A549 (cell line): ENCODE data around the gene LMO7. TPM values are rescaled to one million over a fixed set of nuclear protein-coding genes. Genes with fewer than 3 reads are reported as not detected.

Experiments used
- ATAC-seq, 2 experiments: fragments of 200-7000 bp in 1 of 2; fragments of >200 bp in 1 of 2; cut with Nextera tagmentation in 1 of 2; cut with Tn5 transposase in 1 of 2; 3 replicates each; pipeline versions ENCODE4 v1.8.0 to v1.9.1; 2018 to 2020; ENCODE audit warnings: mild to moderate bottlenecking in 1 of 2, moderate library complexity in 1 of 2
- CTCF ChIA-PET: fragments of 300-600 bp; sonication (Branson Sonifier 250); formaldehyde crosslinking; extraction: SDS; loops from one replicate; lab custom pipeline; 2021; ENCODE audit warnings: antibody characterized with exemption, inconsistent platforms; lab: Yijun Ruan, JAX
- POLR2A ChIA-PET: fragments of 350-600 bp; formaldehyde crosslinking; extraction: SDS; loops from one replicate; lab custom pipeline; 2021; ENCODE audit warnings: antibody characterized with exemption, inconsistent platforms; lab: Yijun Ruan, JAX
- DNase-seq, 2 experiments: peaks; one replicate each; pipeline versions ENCODE4 v3.0.0 to v3.0.0-alpha.2; 2011 to 2016; ENCODE audit warnings: low read depth in 1 of 2, low spot score in 1 of 2
- FAIRE-seq: peaks from 2 replicates; lab custom pipeline; 2011; peaks lifted over from hg19 to GRCh38; lab: Jason Lieb, UNC
- H3K27ac ChIP-seq, 2 experiments: fragments of >200 bp; sonication (Bioruptor Twin); formaldehyde crosslinking; 3 replicates each; pipeline ENCODE4 v1.5.1; 2016 to 2017
- H3K4me1 ChIP-seq: fragments of >200 bp; sonication (Bioruptor Twin); formaldehyde crosslinking; 3 replicates; pipeline ENCODE4 v1.6.1; 2016
- H3K4me2 ChIP-seq: fragments of >200 bp; sonication (Bioruptor Twin); formaldehyde crosslinking; 3 replicates; pipeline ENCODE4 v1.6.1; 2016
- H3K4me3 ChIP-seq: fragments of >200 bp; sonication (Bioruptor Twin); formaldehyde crosslinking; 3 replicates; pipeline ENCODE4 v1.5.1; 2016
- H3K9me3 ChIP-seq: fragments of >200 bp; sonication (Bioruptor Twin); formaldehyde crosslinking; 3 replicates; pipeline ENCODE4 v1.6.1; 2016
- CBX8 ChIP-seq: fragments of 200-600 bp; sonication (generic); IDR thresholded peaks from 2 replicates; pipeline ENCODE4 v1.6.1; 2016
- CEBPB ChIP-seq, 2 experiments: fragments of >200 bp in 1 of 2; sonication (Bioruptor Twin) in 1 of 2; formaldehyde crosslinking in 1 of 2; IDR thresholded peaks; 2 replicates each; pipeline ENCODE4 v1.6.1; 2012 to 2016
- EHF ChIP-seq: fragments of 250-450 bp; sonication (Bioruptor Pico); IDR thresholded peaks from 2 replicates; pipeline ENCODE4 v1.5.0; 2020; ENCODE audit warnings: mild to moderate bottlenecking
- EHMT2 ChIP-seq: fragments of 200-600 bp; sonication (generic); IDR thresholded peaks from 2 replicates; pipeline ENCODE4 v1.6.1; 2016; ENCODE audit warnings: antibody characterized with exemption, low read depth, mild to moderate bottlenecking, moderate library complexity
- ESRRA ChIP-seq: fragments of 150-350 bp; IDR thresholded peaks from 2 replicates; pipeline ENCODE4 v1.6.1; 2014; ENCODE audit warnings: mild to moderate bottlenecking, low read length, borderline replicate concordance
- FOSB ChIP-seq: fragments of 250-450 bp; sonication (Bioruptor Pico); IDR thresholded peaks from 2 replicates; pipeline ENCODE4 v1.5.0; 2020; ENCODE audit warnings: mild to moderate bottlenecking, moderate library complexity
- FOSL2 ChIP-seq, 2 experiments: fragments of 450-650 bp in 1 of 2; fragments of >200 bp in 1 of 2; sonication (Bioruptor Twin) in 1 of 2; formaldehyde crosslinking; IDR thresholded peaks; 2 replicates each; pipeline versions ENCODE4 v1.5.0 to v1.6.1; 2016 to 2020; ENCODE audit warnings: mild to moderate bottlenecking in 1 of 2, moderate library complexity in 1 of 2
- GATA3 ChIP-seq: IDR thresholded peaks from 2 replicates; pipeline ENCODE4 v1.6.1; 2012; ENCODE audit warnings: borderline replicate concordance
- HOXB5 ChIP-seq: fragments of 250-450 bp; sonication (Bioruptor Pico); IDR thresholded peaks from 2 replicates; pipeline ENCODE4 v1.5.0; 2020; ENCODE audit warnings: mild to moderate bottlenecking, moderate library complexity
- NFE2L2 ChIP-seq: fragments of 150-350 bp; conservative IDR thresholded peaks from 2 replicates; pipeline ENCODE4 v1.6.1; 2014; ENCODE audit warnings: low read length
- NPAS2 ChIP-seq: fragments of 250-450 bp; sonication (Bioruptor Pico); IDR thresholded peaks from 2 replicates; pipeline ENCODE4 v1.8.0; 2022; ENCODE audit warnings: mild to moderate bottlenecking, moderate library complexity, borderline replicate concordance
- PHF8 ChIP-seq: fragments of 200-600 bp; sonication (generic); IDR thresholded peaks from 2 replicates; pipeline ENCODE4 v1.6.1; 2016; ENCODE audit warnings: low read depth, mild to moderate bottlenecking, antibody characterized with exemption, moderate library complexity, borderline replicate concordance
- RFX5 ChIP-seq: fragments of 450-650 bp; IDR thresholded peaks from 2 replicates; pipeline ENCODE4 v1.7.1; 2014; ENCODE audit warnings: antibody characterized with exemption, mild to moderate bottlenecking, moderate library complexity
- RNF2 ChIP-seq: fragments of 200-600 bp; sonication (generic); IDR thresholded peaks from 2 replicates; pipeline ENCODE4 v1.6.1; 2016; ENCODE audit warnings: low read depth, mild to moderate bottlenecking, antibody characterized with exemption, moderate library complexity, borderline replicate concordance
- SREBF2 ChIP-seq: fragments of 450-650 bp; IDR thresholded peaks from 2 replicates; pipeline ENCODE4 v1.6.1; 2014; ENCODE audit warnings: mild to moderate bottlenecking, moderate library complexity
- TFCP2L1 ChIP-seq: fragments of 250-450 bp; sonication (Bioruptor Pico); IDR thresholded peaks from 2 replicates; pipeline ENCODE4 v1.5.0; 2021; ENCODE audit warnings: mild to moderate bottlenecking
- ZNF302 ChIP-seq: fragments of 250-450 bp; sonication (Bioruptor Pico); IDR thresholded peaks from 2 replicates; pipeline ENCODE4 v1.9.0; 2021; ENCODE audit warnings: inconsistent platforms, mild to moderate bottlenecking, moderate library complexity
- WGBS: methylation state at CpG from one replicate; pipeline ENCODE4 v1.1.6; 2017; ENCODE audit errors: missing lambda C conversion rate; 5-methylcytosine and 5-hydroxymethylcytosine counted together
- polyA plus RNA-seq, 4 experiments: library from polyadenylated mRNA; depleted of rRNA in 3 of 4; stranded (reverse); fragments of >200 nt; fragmentation: RNase III in 1 of 4; extraction: RNeasy Plus Mini Kit Qiagen cat#74134 plus additional on column Dnase treatment in 1 of 4; gene quantifications; 2 replicates in 3 of 4; 3 replicates in 1 of 4; pipeline ENCODE4 v1.2.3, GENCODE V29; 2011 to 2017
- TF ChIP-seq, protein P1 (sequence below): fragments of 250-450 bp; sonication (Bioruptor Pico); IDR thresholded peaks from 2 replicates; pipeline ENCODE4 v1.5.0; 2020; ENCODE audit warnings: low read depth, mild to moderate bottlenecking, moderate library complexity
- TF ChIP-seq, protein P2 (sequence below): fragments of 250-450 bp; sonication (Bioruptor Pico); IDR thresholded peaks from 2 replicates; pipeline ENCODE4 v1.5.0; 2021; ENCODE audit warnings: mild to moderate bottlenecking, moderate library complexity, borderline replicate concordance

The LMO7 gene
- polyA plus RNA-seq, 2 of the 4 experiments (the other 2 are of a cell fraction), result 23.4 to 33.2 TPM

DNA sequence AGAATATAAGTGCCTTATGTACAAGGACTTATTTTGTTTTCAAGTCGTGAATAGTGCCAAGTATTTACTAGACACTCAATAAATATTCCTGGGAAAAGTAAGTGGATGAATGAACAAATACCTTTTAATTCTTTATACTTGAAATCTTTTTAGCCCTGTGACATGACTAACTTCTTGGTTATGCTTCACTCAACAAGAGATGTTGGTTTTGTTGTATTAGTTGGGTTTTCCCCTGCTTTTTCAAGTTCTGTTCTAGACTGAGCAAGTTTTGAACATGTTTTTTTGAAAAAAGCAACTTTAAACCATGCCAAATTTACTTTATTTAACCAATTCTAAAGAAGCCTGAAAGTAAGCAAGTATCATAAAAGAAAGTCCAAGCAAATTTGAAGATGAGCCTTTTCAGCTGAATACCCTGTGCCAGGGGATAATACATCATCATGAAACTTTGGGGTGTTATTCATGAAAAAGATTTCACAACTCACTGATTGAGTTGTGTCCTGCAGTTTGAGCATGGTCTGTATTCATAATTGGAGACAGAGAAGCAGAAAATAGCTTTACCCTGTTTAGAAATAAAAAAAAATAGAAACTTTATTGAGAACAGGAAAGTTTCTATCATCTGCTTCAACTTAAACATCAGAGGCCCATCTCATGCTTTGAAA lies 11.1 kb downstream of the LMO7 start:
- WGBS, result 70% methylated on average over 1 of the region's 1 CpG
- FAIRE-seq, result no peak
- POLR2A ChIA-PET, result interaction anchor here (0.6 kb wide), 1 partner anchor 865 kb away, joined by 4 read pairs; no protein-coding TSS in a partner anchor

DNA sequence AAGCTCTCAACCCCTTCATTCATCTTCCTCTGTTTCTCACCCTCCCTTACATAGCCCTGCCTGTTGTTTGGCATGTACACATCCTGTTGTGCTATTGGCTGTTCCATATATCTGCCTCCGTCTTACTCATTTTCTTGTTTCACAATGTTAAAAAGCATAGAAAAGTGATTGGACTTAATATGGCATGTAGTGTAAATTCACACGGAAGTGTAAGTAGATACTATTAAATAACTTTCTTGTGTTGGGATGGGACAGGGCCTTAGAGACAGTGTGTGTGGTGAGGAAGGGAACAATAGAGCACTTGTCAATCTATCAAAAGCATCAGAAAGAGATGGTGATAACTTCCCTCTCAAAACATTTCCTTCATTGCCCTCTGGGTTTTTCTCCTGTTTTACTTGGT lies 12.3 kb downstream of the LMO7 start:
- H3K27ac ChIP-seq, result no peak overlapping the region
- CTCF ChIA-PET, result interaction anchor here (0.8 to 1.4 kb wide), 2 partner anchors 36 to 47 kb away, joined by 3 to 6 read pairs; no protein-coding TSS in a partner anchor
- no peaks in the 10 kb centered on the region for H3K9me3 ChIP-seq
- FAIRE-seq (no peak), DNase-seq (no peak), ATAC-seq (no peak)
- POLR2A ChIA-PET, result no interaction called here
- no peak overlapping the region for H3K4me2 ChIP-seq
- 94% methylated on average over 2 of the region's 2 CpGs for WGBS
- no peak overlapping the region for H3K4me3 ChIP-seq
- TF ChIP-seq GATA3 (no peak), ESRRA (no peak), PHF8 (no peak), ZNF302 (CRISPR knock-in tag) (no peak), HOXB5 (CRISPR knock-in tag) (no peak), CEBPB (IDR thresholded peaks at IDR 0.05) (no peak), NFE2L2 (no peak), CBX8 (no peak), RFX5 (no peak), NPAS2 (CRISPR knock-in tag) (no peak), EHMT2 (no peak)
- TF ChIP-seq, protein P1, sequence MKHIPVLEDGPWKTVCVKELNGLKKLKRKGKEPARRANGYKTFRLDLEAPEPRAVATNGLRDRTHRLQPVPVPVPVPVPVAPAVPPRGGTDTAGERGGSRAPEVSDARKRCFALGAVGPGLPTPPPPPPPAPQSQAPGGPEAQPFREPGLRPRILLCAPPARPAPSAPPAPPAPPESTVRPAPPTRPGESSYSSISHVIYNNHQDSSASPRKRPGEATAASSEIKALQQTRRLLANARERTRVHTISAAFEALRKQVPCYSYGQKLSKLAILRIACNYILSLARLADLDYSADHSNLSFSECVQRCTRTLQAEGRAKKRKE (CRISPR knock-in tag), result no peak
- TF ChIP-seq, protein P2, sequence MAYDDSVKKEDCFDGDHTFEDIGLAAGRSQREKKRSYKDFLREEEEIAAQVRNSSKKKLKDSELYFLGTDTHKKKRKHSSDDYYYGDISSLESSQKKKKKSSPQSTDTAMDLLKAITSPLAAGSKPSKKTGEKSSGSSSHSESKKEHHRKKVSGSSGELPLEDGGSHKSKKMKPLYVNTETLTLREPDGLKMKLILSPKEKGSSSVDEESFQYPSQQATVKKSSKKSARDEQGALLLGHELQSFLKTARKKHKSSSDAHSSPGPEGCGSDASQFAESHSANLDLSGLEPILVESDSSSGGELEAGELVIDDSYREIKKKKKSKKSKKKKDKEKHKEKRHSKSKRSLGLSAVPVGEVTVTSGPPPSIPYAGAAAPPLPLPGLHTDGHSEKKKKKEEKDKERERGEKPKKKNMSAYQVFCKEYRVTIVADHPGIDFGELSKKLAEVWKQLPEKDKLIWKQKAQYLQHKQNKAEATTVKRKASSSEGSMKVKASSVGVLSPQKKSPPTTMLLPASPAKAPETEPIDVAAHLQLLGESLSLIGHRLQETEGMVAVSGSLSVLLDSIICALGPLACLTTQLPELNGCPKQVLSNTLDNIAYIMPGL (CRISPR knock-in tag), result no peak
- no peaks in the 10 kb centered on the region for H3K4me1 ChIP-seq

More for the DNA sequence above, 11.1 kb downstream of the LMO7 start:
- TF ChIP-seq, protein P1 (CRISPR knock-in tag), result no peak
- TF ChIP-seq NFE2L2 (no peak), TFCP2L1 (no peak), EHF (CRISPR knock-in tag) (no peak), RNF2 (no peak), SREBF2 (no peak), FOSL2 (IDR thresholded peaks at IDR 0.05) (no peak), FOSL2 (CRISPR knock-in tag; IDR thresholded peaks at IDR 0.05) (no peak), FOSB (CRISPR knock-in tag) (no peak), NPAS2 (CRISPR knock-in tag) (no peak)
- ATAC-seq (no peak), DNase-seq (no peak)
- Histone ChIP-seq H3K4me1 (no peaks in the 10 kb centered on the region), H3K4me2 (no peak overlapping the region), H3K27ac (no peak overlapping the region), H3K9me3 (no peaks in the 10 kb centered on the region), H3K4me3 (no peak overlapping the region)
- CTCF ChIA-PET, result interaction anchor here (0.7 kb wide), 1 partner anchor 1255 kb away, joined by 4 read pairs; no protein-coding TSS in a partner anchor
